Spleen (tissue), 11 donors: ENCODE data around the gene CAMTA1. TPM values are rescaled to one million over a fixed set of nuclear protein-coding genes. Genes with fewer than 3 reads are reported as not detected.

Experiments
- DNase-seq: peaks from one replicate; pipeline ENCODE4 v3.0.0-alpha.2; 2020
- H3K27ac ChIP-seq, 8 donors: fragments of 200-600 bp; sonication (generic) in 7 of 8; 1 replicate in 4 of 8; 2 replicates in 4 of 8; pipeline versions ENCODE4 v1.5.0 to v1.8.0; 2016 to 2021; ENCODE audit warnings: inconsistent platforms in 4 of 8, mild to moderate bottlenecking in 4 of 8, moderate library complexity in 1 of 8
- H3K27me3 ChIP-seq, 7 donors: fragments of 200-600 bp; sonication (generic) in 6 of 7; replicated peaks in 1 of 7; 1 replicate in 4 of 7; 2 replicates in 3 of 7; pipeline versions ENCODE4 v1.5.0 to v1.8.0; 2016 to 2021; ENCODE audit warnings: inconsistent platforms in 3 of 7, mild to moderate bottlenecking in 1 of 7
- H3K36me3 ChIP-seq, 6 donors: fragments of 200-600 bp; sonication (generic) in 5 of 6; 1 replicate in 4 of 6; 2 replicates in 2 of 6; pipeline versions ENCODE4 v1.5.0 to v1.8.0; 2016 to 2021; ENCODE audit warnings: inconsistent platforms in 2 of 6
- H3K4me1 ChIP-seq, 6 donors: fragments of 200-600 bp; sonication (generic) in 5 of 6; 1 replicate in 3 of 6; 2 replicates in 3 of 6; pipeline versions ENCODE4 v1.5.0 to v1.8.0; 2016 to 2021; ENCODE audit warnings: inconsistent platforms in 3 of 6
- H3K4me3 ChIP-seq, 8 donors: fragments of 200-600 bp; sonication (generic) in 7 of 8; 1 replicate in 4 of 8; 2 replicates in 4 of 8; pipeline versions ENCODE4 v1.5.0 to v1.8.0; 2016 to 2021; ENCODE audit warnings: inconsistent platforms in 4 of 8, mild to moderate bottlenecking in 4 of 8, moderate library complexity in 2 of 8
- H3K9me3 ChIP-seq, 8 donors: fragments of 200-600 bp; sonication (generic) in 7 of 8; 1 replicate in 4 of 8; 2 replicates in 4 of 8; pipeline versions ENCODE4 v1.5.0 to v1.8.0; 2016 to 2021; ENCODE audit warnings: inconsistent platforms in 4 of 8
- CTCF ChIP-seq, 11 experiments: fragments of 200-600 bp in 7 of 11; fragments of 450-650 bp in 4 of 11; sonication (generic) in 4 of 11; IDR thresholded peaks in 8 of 11; conservative IDR thresholded peaks in 3 of 11; 1 replicate in 7 of 11; 2 replicates in 4 of 11; pipeline versions ENCODE4 v1.4.0 to v1.8.0; 2016 to 2021; ENCODE audit warnings: antibody characterized with exemption in 11 of 11, inconsistent platforms in 4 of 11, mild to moderate bottlenecking in 1 of 11
- POLR2A ChIP-seq, 3 donors: fragments of 450-650 bp; IDR thresholded peaks; one replicate each; pipeline ENCODE4 v1.5.1; 2017; ENCODE audit warnings: antibody characterized with exemption in 3 of 3, mild to moderate bottlenecking in 1 of 3
- POLR2AphosphoS5 ChIP-seq, 3 donors: sonication (generic); formaldehyde crosslinking; IDR thresholded peaks; one replicate each; pipeline ENCODE4 v1.5.1; 2017; ENCODE audit warnings: antibody characterized with exemption in 3 of 3
- WGBS, 5 donors: extraction: QIAGEN DNeasy Blood & Tissue Kit in 3 of 5; methylation state at CpG; one replicate each; pipeline versions ENCODE4 v1.1.5 to v1.1.7; 2013 to 2018; 5-methylcytosine and 5-hydroxymethylcytosine counted together
- intact Hi-C: fragments of 100-400 bp; cut with DNase I; formaldehyde crosslinking; loops from one replicate; pipeline ENCODE4 v1.15.0; 2023; ENCODE audit warnings: low total_unique reads
- polyA plus RNA-seq, 3 donors: library from polyadenylated mRNA; stranded (reverse); fragments of 200-250 nt; gene quantifications; one replicate each; pipeline ENCODE4 v1.2.1, GENCODE V29; 2013
- total RNA-seq, 7 donors: library from RNA; depleted of rRNA in 3 of 7; stranded (reverse); fragments of >200 nt in 3 of 7; fragmentation: NEBNext Ultra II Directional in 4 of 7; extraction: Animal tissue kit (Norgen Biotek cat#: 25700) in 4 of 7; gene quantifications; one replicate each; pipeline versions ENCODE4 v1.1.0 to v1.2.1, GENCODE V29; 2016 to 2021
- donor health status: healthy with polysubstance abuse.
- donor health status: DM: no; HTN: no; CAD: no; lungs with moderate emphysema.
- donor health status: DM: no; HTN: no; CAD: no.
- donor health status: Bipolar disorder and iron deficiency.
- donor health status: healthy.
- donor health status: DM: no; HTN: no; CAD: no.
- donor health status: DM: yes; HTN: yes; CAD: no.

CAMTA1 gene
- total and polyA plus RNA-seq, 10 donors: 53.0 to 106 (median 77.3) TPM

- H3K4me3 ChIP-seq: no peak overlapping the region
- no peaks in the 10 kb centered on the region for H3K9me3 ChIP-seq
- TF ChIP-seq POLR2AphosphoS5 (IDR thresholded peaks at IDR 0.05) (no peak), POLR2A (IDR thresholded peaks at IDR 0.05) (no peak), CTCF (IDR thresholded peaks at IDR 0.05 in 8 of 11, conservative IDR thresholded peaks at IDR 0.05 in 3 of 11) (no peak)
- no peaks in the 10 kb centered on the region for H3K27me3 ChIP-seq
- WGBS, 5 donors: 86 to 92% (median 87%) methylated on average over 7 to 9 of the region's 9 CpGs
- DNase-seq: no peak
- H3K4me1 ChIP-seq: peaks cover 5 to 33% (median 15%) of the 10 kb centered on the region in 6 donors
- no peaks in the 10 kb centered on the region for H3K36me3 ChIP-seq
- no peak overlapping the region for H3K27ac ChIP-seq
- intact Hi-C loops: no loop called here
Observed at GRCh38 chr1:7447093-7447492, 661.8 kb downstream of the CAMTA1 start.

DNA sequence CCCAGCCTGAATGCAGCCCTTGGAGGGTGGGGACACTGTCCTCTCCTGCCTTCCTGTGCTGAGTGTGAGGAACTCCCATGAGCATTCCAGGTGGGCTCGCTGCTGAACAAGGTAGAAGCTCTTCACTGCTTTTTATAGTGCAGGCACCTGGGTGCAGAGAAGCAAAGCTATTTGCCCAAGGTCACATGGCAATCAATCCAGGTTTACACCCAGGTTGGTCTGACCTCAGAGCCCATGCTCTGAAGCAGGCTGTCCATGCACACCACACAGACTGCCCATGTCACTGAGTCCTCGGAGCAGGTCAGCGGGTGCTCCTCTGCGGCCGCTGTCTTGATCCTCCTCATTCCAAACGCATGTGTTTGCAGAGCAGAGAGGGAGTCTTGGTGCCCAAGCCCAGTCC is 662.5 kb downstream of the CAMTA1 start:
- Histone ChIP-seq H3K27ac (no peak overlapping the region), H3K9me3 (no peaks in the 10 kb centered on the region), H3K4me1 (peaks cover 2 to 27% (median 14%) of the 10 kb centered on the region in 6 donors), H3K27me3 (no peaks in the 10 kb centered on the region), H3K4me3 (no peak overlapping the region), H3K36me3 (no peaks in the 10 kb centered on the region)
- intact Hi-C loops: no loop called here
- WGBS, 5 donors: 84 to 98% (median 95%) methylated on average over 5 to 6 of the region's 6 CpGs
- no peak for DNase-seq
- TF ChIP-seq CTCF (IDR thresholded peaks at IDR 0.05 in 8 of 11, conservative IDR thresholded peaks at IDR 0.05 in 3 of 11) (no peak), POLR2AphosphoS5 (IDR thresholded peaks at IDR 0.05) (no peak), POLR2A (IDR thresholded peaks at IDR 0.05) (no peak)

DNA sequence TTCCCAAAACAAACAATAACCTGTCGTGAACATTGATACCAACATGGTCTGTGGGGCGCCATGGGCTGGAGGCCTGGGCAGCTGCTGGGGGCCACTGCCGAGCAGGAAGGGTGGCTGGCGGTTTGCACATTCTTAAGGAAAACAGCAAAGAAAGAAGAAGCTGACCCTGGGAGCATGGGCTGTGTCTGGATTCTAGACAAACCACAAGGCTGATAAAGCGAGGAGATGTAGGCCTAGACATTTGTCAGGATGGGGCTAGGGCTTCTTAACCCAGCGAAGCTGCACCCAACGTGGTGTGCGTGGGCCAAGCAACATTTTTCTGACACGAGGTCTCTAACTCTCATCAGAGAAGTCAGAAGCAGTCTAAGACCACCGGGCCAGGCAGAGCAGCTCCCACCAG is 663.7 kb downstream of the CAMTA1 start:
- WGBS, 5 donors: 88 to 93% (median 90%) methylated on average over 10 of the region's 10 CpGs

DNA sequence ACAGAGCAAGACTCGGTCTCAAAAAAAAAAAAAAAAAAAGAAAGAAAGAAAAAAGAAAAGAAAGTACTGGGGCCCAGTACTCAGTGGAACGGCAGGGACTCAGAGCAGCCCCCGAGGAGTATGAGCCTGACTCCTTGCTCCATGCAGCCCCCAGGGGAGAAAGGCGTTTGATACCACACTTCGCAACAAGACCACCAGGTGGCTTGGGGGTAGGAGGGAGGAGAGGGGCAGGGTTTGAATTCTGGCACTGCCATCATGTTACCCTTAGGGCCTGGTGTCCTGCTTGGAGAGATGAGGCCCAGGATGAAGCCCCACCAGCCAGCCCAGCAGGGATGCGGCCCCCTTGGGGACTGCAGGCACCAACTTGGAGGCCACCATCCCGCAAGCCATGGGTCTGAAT is 664.5 kb downstream of the CAMTA1 start:
- intact Hi-C loops: no loop called here
- DNase-seq: no peak
- Histone ChIP-seq H3K27ac (no peak overlapping the region), H3K4me1 (peaks cover 5 to 20% (median 12%) of the 10 kb centered on the region in 6 donors), H3K9me3 (no peaks in the 10 kb centered on the region), H3K27me3 (no peaks in the 10 kb centered on the region), H3K4me3 (no peak overlapping the region), H3K36me3 (no peaks in the 10 kb centered on the region)
- WGBS, 5 donors: 88 to 99% (median 95%) methylated on average over 7 of the region's 7 CpGs
- no peak for TF ChIP-seq POLR2AphosphoS5 (IDR thresholded peaks at IDR 0.05)
- no peak for TF ChIP-seq CTCF (IDR thresholded peaks at IDR 0.05 in 8 of 11, conservative IDR thresholded peaks at IDR 0.05 in 3 of 11)
- no peak for TF ChIP-seq POLR2A (IDR thresholded peaks at IDR 0.05)

More for the DNA sequence above, 663.7 kb downstream of the CAMTA1 start:
- no peak for DNase-seq
- intact Hi-C loops: no loop called here
- Histone ChIP-seq H3K4me3 (no peak overlapping the region), H3K4me1 (peaks cover 2 to 20% (median 12%) of the 10 kb centered on the region in 6 donors), H3K27ac (no peak overlapping the region), H3K36me3 (no peaks in the 10 kb centered on the region), H3K27me3 (no peaks in the 10 kb centered on the region), H3K9me3 (no peaks in the 10 kb centered on the region)
- TF ChIP-seq POLR2A (IDR thresholded peaks at IDR 0.05) (no peak), CTCF (IDR thresholded peaks at IDR 0.05 in 8 of 11, conservative IDR thresholded peaks at IDR 0.05 in 3 of 11) (no peak), POLR2AphosphoS5 (IDR thresholded peaks at IDR 0.05) (no peak)
